RWPE2 (cell line): ENCODE data around the gene NFE2.

ENCODE experiments used
- ATAC-seq: fragments of 200-7000 bp; cut with Tn5 transposase; 3 replicates; pipeline ENCODE4 v1.9.1; 2021; ENCODE audit warnings: low read depth
- DNase-seq: peaks from one replicate; pipeline ENCODE4 v3.0.0-alpha.2; 2020; ENCODE audit warnings: low spot score
- H3K27ac ChIP-seq: fragments of 450-650 bp; 2 replicates; pipeline ENCODE4 v1.5.1; 2017; ENCODE audit warnings: mild to moderate bottlenecking; ENCODE audit not compliant: poor library complexity, severe bottlenecking
- H3K27me3 ChIP-seq: fragments of 250-450 bp; sonication (Bioruptor Pico); 2 replicates; pipeline ENCODE4 v1.5.1; 2021; ENCODE audit warnings: mild to moderate bottlenecking, moderate library complexity; ENCODE audit not compliant: insufficient read depth, poor library complexity, severe bottlenecking
- H3K36me3 ChIP-seq: fragments of 250-450 bp; sonication (Bioruptor Pico); 2 replicates; pipeline ENCODE4 v1.5.1; 2020; ENCODE audit warnings: low read depth, mild to moderate bottlenecking, moderate library complexity
- H3K4me1 ChIP-seq: fragments of 250-450 bp; sonication (Bioruptor Pico); 2 replicates; pipeline ENCODE4 v1.5.1; 2021; ENCODE audit warnings: mild to moderate bottlenecking, moderate library complexity; ENCODE audit not compliant: insufficient read depth, poor library complexity, severe bottlenecking
- H3K4me3 ChIP-seq: fragments of 250-450 bp; sonication (Bioruptor Pico); 2 replicates; pipeline ENCODE4 v1.5.1; 2021; ENCODE audit warnings: mild to moderate bottlenecking, moderate library complexity; ENCODE audit not compliant: severe bottlenecking
- H3K9me3 ChIP-seq: fragments of 250-450 bp; sonication (Bioruptor Pico); 2 replicates; pipeline ENCODE4 v1.5.1; 2021; ENCODE audit warnings: mild to moderate bottlenecking, moderate library complexity; ENCODE audit not compliant: severe bottlenecking
- CTCF ChIP-seq: fragments of 450-650 bp; IDR thresholded peaks from one replicate; pipeline ENCODE4 v1.5.1; 2017; ENCODE audit warnings: mild to moderate bottlenecking, moderate library complexity; ENCODE audit not compliant: poor library complexity, severe bottlenecking

Gene NFE2

GRCh38 chr12:54280468-54281260, 20.2 kb downstream of the NFE2 start, which contains the start of gene HNRNPA1:
TSS of gene HNRNPA1 (plus strand) at chr12:54280726. CDS start at chr12:54280808, 82 bp downstream.
- TF ChIP-seq CTCF = no peak
- peaks cover 78% of the 10 kb centered on the region for H3K36me3 ChIP-seq

GRCh38 chr12:54279632-54280467, 21.0 kb downstream of the NFE2 start, which contains the start of gene CBX5:
TSS of gene CBX5 (minus strand) at chr12:54280122. CDS start at chr12:54257650, 22,472 bp downstream.
- Histone ChIP-seq H3K4me3 (peak within 1 kb of the TSS; percentile 60), H3K27ac (peak within 1 kb of the TSS; percentile 86), H3K36me3 (peaks cover 70% of the 10 kb centered on the region), H3K9me3 (no peaks in the 10 kb centered on the region), H3K4me1 (peaks cover 36% of the 10 kb centered on the region), H3K27me3 (no peaks in the 10 kb centered on the region)
- no peak for TF ChIP-seq CTCF
- ATAC-seq (peak; percentile 89), DNase-seq (peak; percentile 99)

More at GRCh38 chr12:54280468-54281260, 20.2 kb downstream of the NFE2 start, which contains the start of gene HNRNPA1:
- peak; percentile 81 for ATAC-seq
- H3K27ac ChIP-seq = peak within 1 kb of the TSS; percentile 86
- no peaks in the 10 kb centered on the region for H3K9me3 ChIP-seq
- H3K4me1 ChIP-seq = peaks cover 42% of the 10 kb centered on the region
- H3K27me3 ChIP-seq = no peaks in the 10 kb centered on the region
- DNase-seq = peak; percentile 97
- H3K4me3 ChIP-seq = peak within 1 kb of the TSS; percentile 60

GRCh38 chr12:54279227-54279631, 21.6 kb downstream of the NFE2 start:
- TF ChIP-seq CTCF = no peak
- no peaks in the 10 kb centered on the region for H3K27me3 ChIP-seq
- peaks cover 34% of the 10 kb centered on the region for H3K4me1 ChIP-seq
- H3K36me3 ChIP-seq = peaks cover 68% of the 10 kb centered on the region
- peak overlapping the region; percentile 86 for H3K27ac ChIP-seq
- DNase-seq (no peak), ATAC-seq (no peak)
- no peaks in the 10 kb centered on the region for H3K9me3 ChIP-seq
- peak overlapping the region; percentile 60 for H3K4me3 ChIP-seq

GRCh38 chr12:54277823-54278276, 23.0 kb downstream of the NFE2 start:
- DNase-seq (no peak), ATAC-seq (no peak)
- Histone ChIP-seq H3K9me3 (no peaks in the 10 kb centered on the region), H3K36me3 (peaks cover 68% of the 10 kb centered on the region), H3K4me1 (peaks cover 21% of the 10 kb centered on the region), H3K4me3 (peak overlapping the region; percentile 60), H3K27ac (peak overlapping the region; percentile 86), H3K27me3 (no peaks in the 10 kb centered on the region)
- no peak for TF ChIP-seq CTCF
